SU-DHL-6 (cell line): ENCODE results near the gene DENND2C.

ENCODE experiments used
- CTCF ChIP-seq: fragments of 200-600 bp; sonication (generic); IDR thresholded peaks from one replicate; pipeline ENCODE4 v1.5.1; 2017; ENCODE audit warnings: antibody characterized with exemption, mild to moderate bottlenecking, low read length, moderate library complexity; ENCODE audit not compliant: insufficient read depth, poor library complexity, severe bottlenecking
- EZH2phosphoT487 ChIP-seq: fragments of 200-600 bp; sonication (generic), shearing (Covaris generic); conservative IDR thresholded peaks from 2 replicates; pipeline ENCODE4 v1.6.1; 2018; ENCODE audit warnings: mild to moderate bottlenecking, antibody characterized with exemption, low read length, moderate library complexity, mixed read lengths

DNA sequence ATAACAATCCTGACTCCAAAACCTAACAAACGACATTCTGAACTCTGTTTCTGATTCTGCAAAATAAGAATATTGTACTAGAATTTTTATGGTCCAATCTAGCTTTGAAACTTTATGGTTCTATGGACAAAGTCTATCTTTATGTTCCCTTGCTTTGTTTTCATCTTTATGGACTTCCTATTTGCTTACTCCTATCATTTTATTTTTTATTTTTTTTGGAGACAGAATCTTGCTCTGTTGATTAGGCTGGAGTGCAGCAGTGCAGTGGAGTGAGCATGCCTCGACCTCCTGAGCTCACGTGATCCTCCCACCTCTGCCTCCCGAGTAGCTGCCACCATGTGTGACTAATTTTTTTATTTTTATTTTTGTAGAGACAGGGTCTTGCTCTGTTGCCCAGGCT lies 43.1 kb upstream of the DENND2C start:
- TF ChIP-seq CTCF (no peak), EZH2phosphoT487 (no peak)
